COLO668 (cell line): ENCODE data around the gene PEAK1.
"Not testable (repeated sequence)": the region's sequence is repeated elsewhere in the genome, so short reads cannot be mapped to it uniquely, and the experiment has no call there.

ENCODE experiments used
- DNase-seq: peaks from one replicate; lab custom pipeline; 2025; ENCODE audit not compliant: unreplicated experiment; lab: John Stamatoyannopoulos, UW

Gene PEAK1

DNA sequence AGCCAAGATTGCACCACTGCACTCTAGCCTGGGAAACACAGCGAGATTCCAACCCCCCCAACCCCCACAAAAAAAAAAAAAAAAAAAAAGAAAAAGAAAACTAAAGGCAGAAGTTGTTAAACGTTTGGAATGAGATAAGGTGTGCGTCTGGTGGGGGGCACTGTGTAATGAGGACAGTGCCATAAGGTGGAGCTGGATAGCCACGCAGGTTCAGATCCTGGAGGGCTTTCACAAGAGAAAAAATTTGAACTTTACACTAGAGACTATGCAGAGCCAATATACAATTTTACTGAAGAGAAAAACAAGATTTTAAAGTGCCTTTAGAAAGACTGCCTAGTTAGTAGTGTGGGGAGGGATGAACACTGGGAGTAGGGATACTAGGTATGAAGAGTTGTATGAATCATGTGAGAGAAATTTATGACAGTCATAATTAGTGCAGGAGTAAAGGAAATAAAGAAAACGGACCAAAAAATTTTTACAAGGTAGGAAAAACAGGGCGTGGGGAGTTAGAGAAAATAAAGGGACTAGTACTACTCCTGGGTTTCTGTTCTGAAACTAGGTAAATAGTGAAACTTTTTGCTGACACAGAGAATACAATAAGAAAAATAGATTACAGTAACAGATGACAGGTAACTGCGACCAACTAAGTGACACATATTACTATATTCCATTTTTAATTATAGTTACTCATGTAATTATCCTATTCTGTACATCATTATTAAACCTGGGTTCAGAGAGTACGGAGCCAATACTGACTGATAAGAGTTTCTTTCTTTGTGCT, 108.1 kb downstream of the PEAK1 start:
- no peak for DNase-seq

DNA sequence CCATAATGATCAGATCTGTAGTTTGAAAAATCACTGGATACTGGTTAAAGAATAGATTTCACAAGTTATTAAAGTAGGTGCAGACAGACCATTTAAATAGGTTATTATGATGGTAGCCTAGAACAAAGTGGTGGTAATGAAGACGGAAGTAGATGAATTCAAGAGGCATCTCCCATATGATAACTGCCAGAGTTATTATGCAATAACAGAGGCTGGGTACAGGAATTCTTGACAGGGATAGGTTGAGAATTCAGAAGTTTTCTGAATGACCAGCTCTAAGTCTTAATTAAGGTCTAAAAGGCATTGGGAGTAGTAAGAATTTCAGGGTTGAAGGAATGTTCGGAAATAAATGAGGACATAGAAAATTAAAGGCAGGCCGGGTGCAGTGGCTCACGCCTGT, 108.9 kb downstream of the PEAK1 start:
- no peak for DNase-seq

DNA sequence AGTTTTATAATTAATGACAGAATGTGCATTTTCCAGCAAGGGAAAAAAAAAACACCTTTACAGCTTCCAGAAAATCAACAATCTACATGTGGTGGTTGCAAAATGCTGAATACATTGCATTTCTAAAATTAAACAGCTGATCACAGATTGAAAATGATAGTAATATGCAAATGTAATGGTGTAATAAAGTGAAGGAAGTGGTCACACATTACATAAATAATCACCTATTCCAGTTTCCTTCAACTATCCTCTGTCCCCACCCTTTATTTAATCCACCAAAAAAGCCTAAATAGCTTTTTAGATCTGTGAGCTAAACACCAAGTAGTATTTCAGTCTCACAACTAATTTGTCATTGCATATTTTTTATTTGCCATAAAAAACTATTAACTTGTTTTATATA, 110.5 kb downstream of the PEAK1 start:
- no peak for DNase-seq

DNA sequence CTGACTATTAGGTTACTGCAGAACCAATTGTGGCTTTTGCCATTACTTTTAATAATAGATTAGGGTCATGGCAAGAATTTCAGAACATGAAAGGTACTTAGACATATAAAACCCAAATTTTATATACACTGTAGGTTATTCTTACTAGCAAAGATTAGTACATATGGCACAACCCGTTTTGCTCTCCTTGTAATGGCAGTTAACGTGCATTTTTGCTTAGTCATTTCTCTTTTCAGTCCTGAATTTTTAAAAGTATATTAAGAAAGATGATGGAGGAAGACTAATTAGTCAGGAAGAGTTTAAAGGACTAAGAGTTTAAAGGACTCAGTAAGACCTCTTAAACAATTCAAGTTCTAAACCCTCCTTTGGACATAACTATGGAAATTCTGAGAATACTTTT, 114.0 kb downstream of the PEAK1 start:
- DNase-seq: no peak

DNA sequence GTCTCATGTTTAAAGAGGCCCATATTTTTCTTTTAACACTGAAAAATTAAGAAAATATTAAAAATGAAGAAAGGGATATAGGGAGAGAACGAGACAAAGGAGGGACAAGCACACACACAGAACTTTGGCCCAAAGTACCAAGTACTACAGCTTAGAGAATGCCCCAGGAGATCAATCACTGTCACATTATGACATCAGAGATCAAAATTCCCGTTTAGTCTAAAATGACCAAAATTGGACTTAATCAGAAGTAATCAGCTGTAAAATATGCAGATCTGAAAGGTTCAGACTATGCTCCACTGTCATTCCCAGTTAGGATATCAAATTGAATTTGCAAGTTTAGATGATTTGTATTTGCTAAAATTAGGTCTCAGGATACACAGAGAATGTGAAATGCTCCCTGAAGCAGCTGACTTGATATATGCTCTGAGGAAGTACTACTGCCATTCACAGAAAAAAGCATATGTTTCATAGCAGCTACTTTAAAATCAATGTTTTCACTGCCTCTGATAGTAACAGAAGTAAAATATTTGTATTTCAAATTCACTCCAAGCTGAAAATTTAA, 123.0 kb downstream of the PEAK1 start:
- DNase-seq: no peak

DNA sequence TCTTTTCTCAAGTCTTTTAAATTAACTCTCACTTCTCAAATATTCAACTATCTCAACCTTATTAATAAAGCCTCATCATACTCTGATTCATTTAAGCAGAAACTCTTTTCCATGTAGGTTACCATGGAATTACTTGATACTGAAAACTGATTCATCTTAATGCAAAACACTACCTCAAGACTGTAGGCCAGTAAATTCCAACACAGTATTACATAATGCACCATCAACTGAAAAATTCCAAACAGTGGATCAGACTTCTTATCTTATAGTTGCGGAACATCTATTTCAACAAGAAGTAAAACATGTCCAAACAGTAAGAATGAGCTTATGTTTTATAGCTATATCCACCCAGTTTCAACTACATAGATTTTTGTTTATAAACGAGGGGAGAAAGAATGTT, 124.5 kb downstream of the PEAK1 start:
- DNase-seq: no peak

DNA sequence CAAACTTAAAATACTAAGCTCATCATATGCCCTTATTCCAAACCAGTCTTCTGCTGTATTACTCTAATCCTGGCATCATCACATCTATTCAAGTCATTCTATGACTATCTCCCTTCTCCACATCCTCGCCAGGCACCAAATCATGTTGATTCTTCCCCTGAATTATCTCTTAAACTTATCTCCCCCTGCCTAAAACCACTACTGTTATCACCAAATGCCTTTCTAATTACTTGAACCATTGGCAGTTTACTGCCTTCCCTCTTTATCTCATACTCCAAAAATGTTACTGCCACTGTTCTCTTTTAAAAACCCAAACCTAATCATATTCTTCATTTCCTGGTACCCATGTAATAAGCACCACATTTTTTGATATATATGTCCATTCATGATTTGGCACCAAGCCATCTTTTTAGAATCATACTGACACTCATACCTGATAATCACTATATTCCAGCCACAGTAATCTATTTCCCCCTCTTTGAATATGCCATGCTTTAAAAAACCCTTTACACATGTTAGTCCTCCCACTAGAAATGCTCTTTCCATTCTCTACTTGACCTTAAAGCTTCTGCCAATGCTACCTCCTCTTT, 126.8 kb downstream of the PEAK1 start:
- DNase-seq: no peak

DNA sequence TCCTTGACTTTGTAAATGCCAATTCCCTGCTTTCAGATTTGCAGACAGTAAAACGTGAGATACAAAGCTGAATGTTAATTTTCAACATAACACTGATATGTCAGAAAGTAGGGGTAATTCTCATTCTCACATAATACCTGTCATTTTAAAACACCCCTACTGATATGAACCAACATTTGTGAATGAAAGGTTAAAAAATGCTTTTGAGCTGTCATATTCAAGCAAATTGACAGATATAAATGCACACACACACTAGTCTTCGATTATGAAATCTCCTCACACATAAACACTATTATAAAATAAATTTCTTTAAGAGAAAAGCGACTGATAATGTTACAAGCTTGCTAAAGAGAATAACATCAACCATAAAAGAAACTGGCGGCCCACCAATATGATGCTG, 128.8 kb downstream of the PEAK1 start:
- no peak for DNase-seq

DNA sequence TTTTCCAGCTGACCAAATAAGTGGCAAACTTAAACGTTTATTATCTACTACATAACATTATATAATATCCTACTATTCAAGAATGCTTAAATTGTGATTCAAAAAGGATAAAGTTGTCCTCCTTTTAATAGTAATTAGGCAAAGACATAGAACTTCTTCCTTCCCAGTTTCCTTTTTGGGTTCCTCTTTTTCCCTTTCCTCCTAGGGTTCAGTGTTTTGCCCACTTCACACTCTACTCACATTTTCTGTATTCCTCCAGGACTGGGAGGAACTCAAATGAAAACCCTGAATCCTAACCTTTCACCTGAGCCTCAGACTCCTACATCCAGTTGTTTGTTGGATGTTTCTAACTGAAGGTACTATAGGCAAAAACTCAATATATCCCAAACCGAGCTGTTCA, 132.5 kb downstream of the PEAK1 start:
- DNase-seq: no peak

DNA sequence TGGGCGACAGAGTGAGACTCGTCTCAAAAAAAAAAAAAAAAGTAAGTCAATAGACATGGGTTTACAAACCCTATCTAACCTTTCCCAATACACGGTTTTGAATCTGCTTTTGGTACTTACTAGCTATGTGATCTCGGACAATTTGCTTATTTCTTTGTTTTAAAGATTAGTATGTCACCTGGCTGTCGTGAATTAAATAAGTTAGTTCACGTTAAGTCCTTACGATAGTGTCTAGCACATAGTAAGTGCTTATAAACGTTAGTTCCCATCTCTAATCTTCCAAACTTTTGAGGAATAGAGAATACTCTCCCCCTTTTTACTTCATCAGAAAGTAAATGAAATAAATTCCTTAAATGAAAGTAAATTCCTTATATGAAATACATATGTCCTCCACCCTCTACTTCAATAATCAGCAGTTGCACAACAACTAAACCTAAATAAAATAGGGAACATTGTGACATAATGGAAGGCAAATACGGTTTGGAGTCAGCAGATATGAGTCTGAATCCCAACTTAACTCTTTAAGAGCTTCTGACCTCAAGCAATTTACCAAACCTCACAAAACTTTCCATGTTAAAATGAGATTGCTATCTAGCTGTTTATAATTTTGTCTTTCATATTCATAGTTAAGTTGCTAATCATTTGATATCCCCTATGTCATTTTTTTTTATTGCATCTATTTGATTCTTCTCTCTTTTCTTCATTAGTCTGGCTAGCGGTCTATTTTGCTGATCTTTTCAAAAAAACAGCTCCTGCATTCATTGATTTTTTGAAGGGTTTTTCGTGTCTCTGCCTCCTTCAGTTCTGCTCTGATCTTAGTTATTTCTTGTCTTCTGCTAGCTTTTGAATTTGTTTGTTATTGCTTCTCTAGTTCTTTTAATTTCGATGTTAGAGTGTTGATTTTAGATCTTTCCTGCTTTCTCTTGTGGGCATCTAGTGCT, 134.6 kb downstream of the PEAK1 start:
- DNase-seq: no peak

DNA sequence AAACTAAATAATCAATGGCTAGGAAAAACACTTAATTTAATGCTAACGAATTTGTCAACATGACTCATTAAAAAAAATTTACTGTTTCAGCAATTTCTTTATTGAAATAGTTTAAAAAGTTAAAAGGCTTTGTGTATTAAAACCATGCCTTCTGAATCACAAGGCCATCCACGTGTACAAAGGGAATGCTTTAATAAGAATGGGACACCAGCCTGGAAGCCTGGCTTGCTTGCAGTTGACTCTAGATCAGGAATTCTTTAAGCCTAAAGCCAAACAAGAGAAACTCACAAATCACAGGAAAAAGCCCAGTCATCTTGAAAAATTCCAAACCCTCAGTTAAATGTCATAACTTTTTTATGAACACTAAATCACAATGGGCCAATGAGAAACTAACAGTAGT, 137.6 kb downstream of the PEAK1 start:
- no peak for DNase-seq

DNA sequence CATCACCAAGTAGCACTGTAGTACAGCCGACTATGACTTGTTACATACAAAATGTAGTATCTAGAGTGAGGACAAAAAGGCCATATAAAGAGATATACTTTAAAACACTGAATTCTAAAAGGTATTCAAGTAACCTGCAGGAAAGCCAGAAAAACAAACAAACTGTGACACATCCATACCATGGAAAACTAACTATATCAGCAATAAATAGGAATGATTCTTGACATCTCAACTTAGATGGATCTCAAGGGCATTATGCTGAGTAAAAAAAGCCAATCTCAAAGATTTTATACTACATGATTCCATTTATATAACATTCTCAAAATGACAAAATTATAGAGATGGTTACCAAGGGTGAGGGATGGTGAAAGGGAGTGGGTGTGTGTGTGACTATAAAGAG, 143.0 kb downstream of the PEAK1 start:
- no peak for DNase-seq

DNA sequence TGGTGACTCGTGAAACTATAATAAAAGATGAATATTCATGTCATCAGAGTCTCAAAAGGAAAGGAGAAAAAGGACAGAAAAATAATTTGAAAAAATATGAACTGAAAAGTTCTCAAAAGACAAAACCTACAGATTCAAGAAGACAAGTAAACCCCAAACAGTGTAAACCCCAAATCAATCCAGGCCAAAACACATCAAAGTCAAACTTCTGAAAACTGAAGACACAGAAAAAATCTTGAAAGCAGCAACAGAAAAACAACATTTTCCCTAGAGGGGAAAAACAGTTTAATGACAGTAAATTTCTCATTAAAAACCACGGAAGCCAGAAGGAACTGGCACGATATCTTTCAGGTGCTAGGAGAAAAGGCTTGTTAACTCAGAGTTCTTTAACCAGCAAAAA, 143.8 kb downstream of the PEAK1 start:
- no peak for DNase-seq

DNA sequence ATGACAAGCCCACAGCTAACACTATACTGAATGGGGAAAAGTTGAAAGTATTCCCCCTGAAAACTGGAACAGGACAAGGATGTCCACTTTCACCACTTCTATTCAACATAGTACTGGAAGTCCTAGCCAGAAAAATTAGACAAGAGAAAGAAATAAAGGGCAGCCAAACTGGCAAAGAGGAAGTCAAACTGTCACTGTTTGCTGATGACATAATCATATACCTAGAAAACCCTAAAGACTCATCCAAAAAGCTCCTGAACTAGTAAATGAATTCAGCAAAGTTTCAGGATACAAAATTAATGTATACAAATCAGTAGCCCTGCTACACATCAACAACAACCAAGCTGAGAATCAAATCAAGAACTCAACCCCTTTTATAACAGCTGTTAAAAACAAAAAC, 146.8 kb downstream of the PEAK1 start:
- not testable (repeated sequence) for DNase-seq

DNA sequence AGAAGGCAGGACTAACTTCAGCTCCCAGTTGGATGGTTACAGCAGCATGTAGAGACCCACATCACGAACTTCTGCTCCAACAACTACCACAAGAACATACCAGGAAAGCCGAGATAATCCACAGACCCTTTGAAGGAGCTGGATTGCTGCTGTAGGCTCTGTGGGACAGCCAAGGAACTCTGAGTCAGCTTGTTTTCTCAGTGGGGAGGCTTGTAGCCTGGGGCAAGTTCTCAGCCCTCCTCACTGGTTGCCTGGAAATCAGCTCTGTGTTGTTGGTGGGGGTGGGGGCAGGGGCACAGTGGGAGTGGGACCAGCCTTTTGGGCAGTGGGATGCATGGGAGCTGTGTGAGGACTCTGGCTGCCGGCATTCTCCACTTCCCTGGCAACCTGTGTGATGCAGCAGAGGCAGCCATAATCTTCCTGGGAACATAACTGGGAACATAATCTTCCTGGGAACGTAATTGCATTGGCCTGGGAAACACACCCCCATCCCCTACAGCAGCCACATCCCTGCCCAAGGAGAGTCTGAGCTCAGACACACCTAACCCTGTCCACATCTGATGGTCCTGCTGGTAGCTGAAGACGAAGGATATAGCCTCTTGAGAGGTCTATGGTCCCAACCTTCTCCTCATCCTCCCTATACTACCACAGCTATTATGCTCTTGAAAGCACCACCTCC, 153.1 kb downstream of the PEAK1 start:
- DNase-seq: no peak

DNA sequence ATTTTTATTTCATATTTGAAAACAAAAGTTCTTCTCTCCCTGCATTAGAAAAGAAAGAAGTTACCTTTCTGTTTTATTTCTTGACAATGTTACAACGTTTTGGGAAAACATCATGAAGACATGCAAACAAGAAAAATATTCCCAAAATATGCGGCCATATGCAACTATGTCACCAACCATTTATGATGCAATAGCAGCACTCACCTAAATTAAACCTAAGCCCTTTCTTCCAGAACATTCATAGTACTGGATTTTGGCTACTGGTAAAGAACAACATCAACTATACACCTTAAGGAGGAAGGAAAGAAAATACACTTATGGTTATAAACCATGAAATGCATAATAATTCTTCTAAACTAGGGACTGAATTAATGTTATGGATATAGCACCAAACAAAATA, 164.5 kb downstream of the PEAK1 start:
- no peak for DNase-seq

DNA sequence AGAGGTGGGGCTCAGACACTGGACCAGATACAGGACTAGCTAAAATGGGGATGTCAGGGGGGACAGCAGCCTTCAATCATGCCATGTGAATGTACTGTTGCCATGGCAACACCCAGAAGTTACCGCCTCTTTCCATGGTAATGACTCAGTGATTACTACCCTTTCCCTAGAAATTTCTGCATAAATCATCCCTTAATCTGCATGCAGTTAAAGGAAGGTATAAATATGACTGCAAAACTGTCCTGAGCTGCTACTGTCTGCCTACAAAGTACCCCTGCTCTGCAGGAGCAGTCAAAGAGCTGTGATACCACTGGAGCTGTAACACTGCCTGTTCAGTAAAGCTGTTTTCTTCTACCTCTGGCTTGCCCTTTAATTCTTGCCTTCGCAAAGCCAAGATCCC, 168.2 kb downstream of the PEAK1 start:
- no peak for DNase-seq

DNA sequence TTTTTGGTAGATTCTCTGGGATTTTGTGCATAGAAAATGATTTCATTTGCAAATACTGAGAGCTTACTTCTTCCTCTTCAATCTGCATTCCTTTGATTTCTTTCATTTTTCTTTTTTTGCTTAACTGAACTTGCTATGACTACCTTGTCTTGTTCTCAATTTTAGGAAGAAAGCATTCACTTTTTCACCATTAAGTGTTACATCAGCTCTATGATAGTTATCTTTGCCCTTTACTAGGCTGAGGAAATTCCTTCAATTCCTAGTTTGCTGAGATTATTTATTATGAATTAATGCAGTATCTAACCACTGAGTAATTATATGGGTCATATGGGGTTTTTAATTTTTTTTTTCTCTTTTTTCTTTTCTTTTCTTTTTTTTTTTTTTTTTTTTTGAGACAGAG, 172.8 kb downstream of the PEAK1 start:
- no peak for DNase-seq

DNA sequence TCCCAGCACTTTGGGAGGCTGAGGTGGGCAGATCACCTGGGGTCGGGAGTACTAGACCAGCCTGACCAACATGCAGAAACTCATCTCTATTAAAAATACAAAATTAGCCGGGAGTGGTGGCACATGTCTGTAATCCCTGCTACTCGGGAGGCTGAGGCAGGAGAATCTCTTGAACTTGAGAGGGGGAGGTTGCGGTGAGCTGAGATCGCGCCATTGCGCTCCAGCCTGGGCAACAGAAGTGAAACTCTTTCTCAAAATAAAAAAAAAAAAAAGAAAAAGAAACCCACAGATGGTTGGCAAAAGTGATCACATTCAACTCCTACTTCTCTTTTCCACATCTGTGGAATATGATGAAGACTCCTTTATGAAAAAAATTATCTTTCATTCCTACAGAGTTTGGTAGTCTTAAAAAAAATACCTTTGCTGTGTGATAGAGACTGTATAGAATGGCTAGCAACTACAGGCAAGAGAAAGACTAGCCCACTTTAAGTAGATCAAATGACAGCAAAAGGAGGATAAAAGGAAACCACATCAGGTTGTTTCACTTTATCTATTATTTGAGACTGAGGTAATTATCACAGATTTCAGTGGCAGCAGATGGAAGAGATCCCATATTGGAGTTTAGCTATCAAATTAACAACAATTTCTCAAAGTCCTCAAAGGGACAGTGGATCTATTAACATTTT, 176.0 kb downstream of the PEAK1 start:
- DNase-seq: no peak

DNA sequence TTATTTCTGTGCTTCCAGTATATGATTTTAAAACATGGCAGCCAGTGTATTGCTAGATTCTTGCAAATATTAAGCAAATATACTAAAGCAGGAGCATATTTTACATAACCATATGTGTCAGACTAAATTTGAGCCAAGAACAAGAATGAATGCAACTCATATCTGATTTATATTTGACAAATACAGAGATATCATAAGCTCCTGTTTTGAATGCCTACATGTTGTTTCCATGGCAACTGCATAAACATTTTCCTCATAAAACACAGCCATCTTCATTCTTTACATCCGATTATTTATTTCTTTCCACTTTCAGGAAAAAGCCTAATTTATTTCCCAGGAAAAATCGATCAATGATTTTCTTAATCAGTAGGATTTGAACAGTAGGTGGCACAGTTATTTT, 176.8 kb downstream of the PEAK1 start:
- no peak for DNase-seq
